ENCODE results near the gene MUC22.
"Not testable (repeated sequence)": the region's sequence is repeated elsewhere in the genome, so short reads cannot be mapped to it uniquely, and the experiment has no call there.

- not testable (repeated sequence) for TF ChIP-seq CTCF (conservative IDR thresholded peaks at IDR 0.05; ENCODE audit: low read depth, low read length); EZH2 (IDR thresholded peaks at IDR 0.05; ENCODE audit: low read length, unreplicated experiment)
Measured at GRCh38 chr6:31021705-31022531, 11.6 kb downstream of the MUC22 start.
